ENCODE measurements around the gene TBC1D1. TPM values are rescaled to one million over a fixed set of nuclear protein-coding genes. Genes with fewer than 3 reads are reported as not detected.

The TBC1D1 gene
- total and polyA plus RNA-seq, 2 donors (not counting 3 experiments of a cell fraction or from before 2014, with no cell fraction given), result 63.5 to 116 TPM

DNA sequence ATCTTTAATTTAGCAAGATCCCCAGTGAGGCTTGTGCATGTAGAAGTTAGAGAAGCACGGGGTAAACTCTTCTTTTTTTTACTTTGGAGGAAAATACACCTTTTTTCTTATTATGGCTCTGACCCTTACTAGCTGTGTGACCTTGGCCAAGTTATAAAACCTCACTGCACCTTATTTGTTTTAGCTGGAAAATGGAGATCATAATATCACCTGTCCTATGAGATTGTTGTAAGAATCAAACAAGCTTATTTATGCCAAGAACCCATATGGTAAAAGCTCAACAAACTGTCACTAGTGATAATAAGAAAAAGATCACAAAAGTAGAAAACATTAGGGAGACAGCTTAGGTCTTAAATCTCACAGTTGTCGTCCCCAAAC is 196.0 kb downstream of the TBC1D1 start:
- Histone ChIP-seq H4K20me1 (replicated peaks; ENCODE audit: control insufficient read depth, extremely low read depth, insufficient read depth, low read length) (no peaks in the 10 kb centered on the region), H3K9me3 (replicated peaks; ENCODE audit: control insufficient read depth, insufficient read depth, low read length) (no peaks in the 10 kb centered on the region), H3K9ac (replicated peaks; ENCODE audit: extremely low read depth, insufficient read depth, low read length) (no peak overlapping the region), H3K4me1 (ENCODE audit: control insufficient read depth, extremely low read depth, insufficient read depth, low read length) (peaks cover 22% of the 10 kb centered on the region), H3K27me3 (ENCODE audit: control insufficient read depth in 2 of 2, insufficient read depth in 2 of 2, low read length in 2 of 2) (no peaks in the 10 kb centered on the region), H3K27ac (ENCODE audit: insufficient read depth, low read depth, low read length) (no peak overlapping the region), H2AFZ (ENCODE audit: low read depth, low read length) (no peak overlapping the region), H3K9me1 (replicated peaks; ENCODE audit: control insufficient read depth, extremely low read depth, insufficient read depth, low read length) (no peaks in the 10 kb centered on the region), H3K4me3 (replicated peaks in 1 of 3; ENCODE audit: insufficient read depth in 1 of 3, low read depth in 1 of 3, low read length in 3 of 3) (no peak overlapping the region), H3K36me3 (ENCODE audit: control insufficient read depth in 2 of 2, extremely low read depth in 1 of 2, insufficient read depth in 2 of 2, low read length in 2 of 2) (peaks cover 0 to 1% of the 10 kb centered on the region in 2 experiments), H3K79me2 (ENCODE audit: control insufficient read depth, insufficient read depth, low read length) (no peaks in the 10 kb centered on the region), H3K4me2 (ENCODE audit: insufficient read depth, low read length) (no peak overlapping the region)
- intact Hi-C loops (cut with micrococcal nuclease), result no loop called here
- CTCF ChIA-PET, result interaction anchor here (1.0 to 1.8 kb wide), 2 partner anchors 11 to 18 kb away, joined by 3 to 9 read pairs; no protein-coding TSS in a partner anchor
- DNase-seq (ENCODE audit: low read depth, low spot score) (no peak), FAIRE-seq (no peak)
- dilution Hi-C loops (cut with MboI; ENCODE audit: extremely low pct_ligation_motif_present, low sequenced_read_pairs), result no loop called here
- TF ChIP-seq POLR2AphosphoS5 (IDR thresholded peaks at IDR 0.05; ENCODE audit: insufficient read depth, low read depth, low read length), result no peak
- TF ChIP-seq, protein P1, sequence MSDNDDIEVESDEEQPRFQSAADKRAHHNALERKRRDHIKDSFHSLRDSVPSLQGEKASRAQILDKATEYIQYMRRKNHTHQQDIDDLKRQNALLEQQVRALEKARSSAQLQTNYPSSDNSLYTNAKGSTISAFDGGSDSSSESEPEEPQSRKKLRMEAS (IDR thresholded peaks at IDR 0.05; ENCODE audit: insufficient read depth, insufficient read length), result no peak
- BruUV-seq (replicated peaks), result no TSS peak
- POLR2A ChIA-PET, result no interaction called here

DNA sequence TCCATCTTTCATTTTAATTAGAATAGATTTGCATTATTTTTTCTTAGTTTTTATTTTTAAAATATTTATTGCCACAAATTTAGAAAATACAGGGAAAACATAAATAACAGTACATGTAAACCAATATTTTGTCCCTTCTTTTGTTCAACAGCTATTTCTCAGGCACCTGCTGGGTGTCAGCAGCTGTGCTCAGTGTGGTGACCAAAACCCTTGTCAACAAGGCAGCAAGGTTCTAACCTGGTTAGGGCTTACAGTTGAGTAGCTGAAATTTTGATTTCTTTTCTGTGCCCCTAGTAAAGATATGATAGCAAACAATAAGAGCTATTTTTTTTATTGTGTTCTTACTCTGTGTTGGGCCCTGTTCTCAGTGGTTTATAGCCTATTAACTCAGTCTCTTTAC is 197.4 kb downstream of the TBC1D1 start:
- FAIRE-seq (no peak), DNase-seq (ENCODE audit: low read depth, low spot score) (no peak)
- H3K4me1 ChIP-seq (ENCODE audit: control insufficient read depth, extremely low read depth, insufficient read depth, low read length), result peaks cover 7% of the 10 kb centered on the region
- H3K27ac ChIP-seq (ENCODE audit: insufficient read depth, low read depth, low read length), result no peak overlapping the region
- no peak overlapping the region for H3K4me3 ChIP-seq (replicated peaks in 1 of 3; ENCODE audit: insufficient read depth in 1 of 3, low read depth in 1 of 3, low read length in 3 of 3)
- H3K79me2 ChIP-seq (ENCODE audit: control insufficient read depth, insufficient read depth, low read length), result no peaks in the 10 kb centered on the region
- BruUV-seq (replicated peaks), result no TSS peak
- dilution Hi-C loops (cut with MboI; ENCODE audit: extremely low pct_ligation_motif_present, low sequenced_read_pairs) (no loop called here), intact Hi-C loops (cut with micrococcal nuclease) (no loop called here)
- no peaks in the 10 kb centered on the region for H3K9me3 ChIP-seq (replicated peaks; ENCODE audit: control insufficient read depth, insufficient read depth, low read length)
- no peak overlapping the region for H2AFZ ChIP-seq (ENCODE audit: low read depth, low read length)
- peaks cover 0 to 1% of the 10 kb centered on the region in 2 experiments for H3K36me3 ChIP-seq (ENCODE audit: control insufficient read depth in 2 of 2, extremely low read depth in 1 of 2, insufficient read depth in 2 of 2, low read length in 2 of 2)
- no peak overlapping the region for H3K4me2 ChIP-seq (ENCODE audit: insufficient read depth, low read length)
- ChIA-PET CTCF (no interaction called here), POLR2A (no interaction called here)
- H3K9me1 ChIP-seq (replicated peaks; ENCODE audit: control insufficient read depth, extremely low read depth, insufficient read depth, low read length), result no peaks in the 10 kb centered on the region
- H4K20me1 ChIP-seq (replicated peaks; ENCODE audit: control insufficient read depth, extremely low read depth, insufficient read depth, low read length), result no peaks in the 10 kb centered on the region
- no peak for TF ChIP-seq EZH2 (IDR thresholded peaks at IDR 0.05; ENCODE audit: borderline replicate concordance, low read depth, low read length, severe bottlenecking)
- no peak for TF ChIP-seq JUN (IDR thresholded peaks at IDR 0.05; ENCODE audit: borderline replicate concordance, insufficient read depth, insufficient read length, low read depth)
- TF ChIP-seq, protein P1 (IDR thresholded peaks at IDR 0.05; ENCODE audit: insufficient read depth, insufficient read length), result no peak
- TF ChIP-seq POLR2AphosphoS5 (IDR thresholded peaks at IDR 0.05; ENCODE audit: insufficient read depth, low read depth, low read length), result no peak
- no peak for TF ChIP-seq MYC (IDR thresholded peaks at IDR 0.05; ENCODE audit: low read depth, low read length)
- no peak for TF ChIP-seq FOS (IDR thresholded peaks at IDR 0.05; ENCODE audit: borderline replicate concordance, insufficient read depth, low read length)
- no peak for TF ChIP-seq POLR2A (IDR thresholded peaks at IDR 0.05; ENCODE audit: low read depth, low read length)
- no peak for TF ChIP-seq GATA2 (IDR thresholded peaks at IDR 0.05; ENCODE audit: insufficient read depth, insufficient read length, low read depth, low read length)
- TF ChIP-seq, protein P2, sequence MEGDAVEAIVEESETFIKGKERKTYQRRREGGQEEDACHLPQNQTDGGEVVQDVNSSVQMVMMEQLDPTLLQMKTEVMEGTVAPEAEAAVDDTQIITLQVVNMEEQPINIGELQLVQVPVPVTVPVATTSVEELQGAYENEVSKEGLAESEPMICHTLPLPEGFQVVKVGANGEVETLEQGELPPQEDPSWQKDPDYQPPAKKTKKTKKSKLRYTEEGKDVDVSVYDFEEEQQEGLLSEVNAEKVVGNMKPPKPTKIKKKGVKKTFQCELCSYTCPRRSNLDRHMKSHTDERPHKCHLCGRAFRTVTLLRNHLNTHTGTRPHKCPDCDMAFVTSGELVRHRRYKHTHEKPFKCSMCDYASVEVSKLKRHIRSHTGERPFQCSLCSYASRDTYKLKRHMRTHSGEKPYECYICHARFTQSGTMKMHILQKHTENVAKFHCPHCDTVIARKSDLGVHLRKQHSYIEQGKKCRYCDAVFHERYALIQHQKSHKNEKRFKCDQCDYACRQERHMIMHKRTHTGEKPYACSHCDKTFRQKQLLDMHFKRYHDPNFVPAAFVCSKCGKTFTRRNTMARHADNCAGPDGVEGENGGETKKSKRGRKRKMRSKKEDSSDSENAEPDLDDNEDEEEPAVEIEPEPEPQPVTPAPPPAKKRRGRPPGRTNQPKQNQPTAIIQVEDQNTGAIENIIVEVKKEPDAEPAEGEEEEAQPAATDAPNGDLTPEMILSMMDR (IDR thresholded peaks at IDR 0.05; ENCODE audit: extremely low read depth in 1 of 2, insufficient read depth in 1 of 2, low read depth in 1 of 2, low read length in 2 of 2), result no peak
- no peak overlapping the region for H3K9ac ChIP-seq (replicated peaks; ENCODE audit: extremely low read depth, insufficient read depth, low read length)
- H3K27me3 ChIP-seq (ENCODE audit: control insufficient read depth in 2 of 2, insufficient read depth in 2 of 2, low read length in 2 of 2), result no peaks in the 10 kb centered on the region

Data from endothelial cell of umbilical vein (primary cell).